ENCODE results near the gene SLC2A13.
"Not testable (repeated sequence)": the region's sequence is repeated elsewhere in the genome, so short reads cannot be mapped to it uniquely, and the experiment has no call there.

Gene SLC2A13

GRCh38 chr12:39752482-39753137 is 353.3 kb downstream of the SLC2A13 start:
- DNase-seq (ENCODE audit: low read depth), result no peak

GRCh38 chr12:39746151-39746550 is 359.7 kb downstream of the SLC2A13 start:
- not testable (repeated sequence) for DNase-seq (ENCODE audit: low read depth)

GRCh38 chr12:39743655-39744054 is 362.2 kb downstream of the SLC2A13 start:
- DNase-seq (ENCODE audit: low read depth), result no peak

GRCh38 chr12:39736406-39736805 is 369.5 kb downstream of the SLC2A13 start:
- DNase-seq (ENCODE audit: low read depth), result no peak

- DNase-seq (ENCODE audit: low read depth), result no peak
Observed at GRCh38 chr12:39723831-39724230, 382.1 kb downstream of the SLC2A13 start.

GRCh38 chr12:39722504-39722903 is 383.4 kb downstream of the SLC2A13 start:
- no peak for DNase-seq (ENCODE audit: low read depth)

- no peak for DNase-seq (ENCODE audit: low read depth)
Observed at GRCh38 chr12:39713552-39713951, 392.3 kb downstream of the SLC2A13 start.

- no peak for DNase-seq (ENCODE audit: low read depth)
Observed at GRCh38 chr12:39712334-39712733, 393.5 kb downstream of the SLC2A13 start.
